NCI-H2171 (cell line): ENCODE results near the gene LIPC.

Experiments
- DNase-seq: peaks from one replicate; lab custom pipeline; 2025; lab: John Stamatoyannopoulos, UW

The LIPC gene

DNA sequence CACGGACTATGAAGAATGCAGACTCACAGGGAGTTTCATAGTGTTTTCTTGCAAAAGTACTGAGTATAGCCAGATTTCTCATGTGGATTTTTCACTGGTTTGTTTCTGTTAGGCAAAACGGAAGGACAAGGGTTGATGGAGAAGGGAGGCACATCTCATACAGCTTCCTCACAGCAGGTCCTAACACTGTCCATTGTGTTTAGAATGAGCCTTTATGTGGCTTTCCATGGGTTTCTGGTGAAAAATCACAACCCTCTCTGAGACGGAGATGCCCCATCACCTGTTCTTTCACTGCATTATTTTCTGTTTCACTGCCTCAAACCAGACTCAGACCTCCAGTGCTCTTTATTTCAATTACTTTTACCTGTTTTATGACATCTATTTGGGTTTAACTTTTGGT is 25.0 kb upstream of the LIPC start:
- no peak for DNase-seq

DNA sequence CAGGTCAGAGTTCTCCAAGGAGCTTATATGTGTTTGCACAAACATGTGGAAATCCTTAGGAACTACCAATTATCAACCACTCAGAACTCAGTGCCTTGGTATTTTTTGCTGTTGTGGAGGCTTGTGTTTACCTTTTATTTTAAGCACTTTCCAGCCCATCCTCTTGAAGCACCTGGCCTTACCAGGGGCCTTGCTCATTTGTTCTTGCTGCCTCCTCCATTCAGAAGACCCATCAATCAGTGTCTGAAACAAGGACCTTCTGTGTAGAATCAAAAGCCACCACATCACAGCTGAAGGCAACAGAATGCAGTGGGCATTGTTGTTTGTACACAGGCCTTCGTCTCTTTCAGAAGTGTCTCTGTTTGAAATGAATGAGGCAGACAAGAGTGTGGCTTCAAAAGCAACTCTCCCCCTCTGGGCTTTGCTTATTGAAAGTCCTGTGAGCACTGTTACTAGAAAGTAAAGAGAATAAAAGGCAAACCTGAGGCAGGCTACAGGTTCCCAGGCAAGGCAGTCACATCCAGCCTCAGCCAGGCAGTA is 24.5 kb upstream of the LIPC start:
- DNase-seq: no peak

DNA sequence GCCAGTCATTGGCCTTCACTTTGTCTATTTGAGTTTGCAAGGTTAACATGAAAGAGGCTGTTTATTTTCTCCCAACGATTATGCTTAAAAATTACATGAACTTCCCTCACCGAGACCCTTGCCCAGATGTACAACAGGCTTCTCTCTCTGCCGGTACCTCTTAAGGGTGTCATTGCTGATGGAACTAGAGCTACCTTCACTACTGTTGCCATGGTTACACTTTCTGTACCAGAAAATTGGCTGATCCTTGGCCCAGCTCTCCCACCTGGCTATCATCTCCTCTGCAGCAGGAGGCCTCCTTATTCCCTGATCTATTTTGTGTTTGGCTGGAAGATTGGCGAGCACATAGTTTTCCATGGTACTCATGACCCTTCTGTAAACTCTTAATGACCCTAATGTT is 24.0 kb upstream of the LIPC start:
- DNase-seq: no peak

DNA sequence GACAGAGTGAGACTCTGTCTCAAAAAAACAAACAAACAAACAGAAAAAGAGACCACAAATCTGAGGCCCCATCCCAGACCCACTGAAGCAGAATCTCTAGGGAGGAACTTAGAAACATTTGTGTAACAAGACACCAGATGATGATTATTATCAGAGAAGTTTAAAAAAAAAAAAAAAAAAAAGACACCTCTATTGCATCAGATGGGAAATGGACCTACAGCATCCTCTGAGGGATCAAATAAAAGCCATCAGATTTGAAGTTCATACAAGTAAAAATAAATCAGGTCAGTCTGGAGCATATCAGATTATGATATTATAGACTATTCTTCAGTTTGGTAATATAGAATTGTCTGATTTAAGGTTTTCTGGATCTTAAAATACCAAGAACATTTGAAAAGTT is 21.9 kb upstream of the LIPC start:
- peak; percentile 38 for DNase-seq

DNA sequence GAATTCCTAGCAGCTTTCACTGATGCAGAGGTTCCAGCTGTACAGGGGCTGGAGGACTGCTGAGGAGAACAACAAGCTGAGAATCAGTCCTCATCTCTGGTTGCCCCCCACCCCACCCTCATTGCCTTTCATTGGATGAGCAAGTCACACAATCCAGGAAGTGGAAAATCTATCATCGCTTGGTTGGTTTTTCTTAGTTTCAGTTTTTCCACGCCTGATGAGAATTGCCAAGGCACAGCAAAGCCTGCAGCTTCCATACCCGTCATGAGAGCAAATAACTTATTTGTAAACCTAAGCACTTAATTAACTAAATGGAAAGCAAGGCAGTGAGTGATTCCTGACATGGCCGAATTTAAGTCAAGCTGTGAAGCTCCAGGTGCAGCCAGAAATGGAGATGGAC is 21.4 kb upstream of the LIPC start:
- no peak for DNase-seq

DNA sequence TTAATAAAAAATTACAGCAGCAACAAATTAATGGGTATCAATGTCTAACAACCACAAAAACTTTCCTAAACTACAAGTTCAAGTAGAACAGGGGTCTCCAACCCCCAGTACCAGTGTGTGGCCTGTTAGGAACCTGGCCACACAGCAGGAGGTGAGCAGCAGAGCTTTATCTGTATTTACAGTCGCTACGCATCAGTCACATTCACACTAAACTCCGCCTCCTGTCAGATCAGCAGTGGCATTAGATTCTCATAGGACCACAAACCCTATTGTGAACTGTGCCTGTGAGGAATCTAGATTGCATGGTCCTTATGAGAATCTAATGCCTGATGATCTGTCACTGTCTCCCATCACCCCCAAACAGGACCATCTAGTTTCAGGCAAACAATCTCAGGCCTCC is 18.5 kb upstream of the LIPC start:
- no peak for DNase-seq

DNA sequence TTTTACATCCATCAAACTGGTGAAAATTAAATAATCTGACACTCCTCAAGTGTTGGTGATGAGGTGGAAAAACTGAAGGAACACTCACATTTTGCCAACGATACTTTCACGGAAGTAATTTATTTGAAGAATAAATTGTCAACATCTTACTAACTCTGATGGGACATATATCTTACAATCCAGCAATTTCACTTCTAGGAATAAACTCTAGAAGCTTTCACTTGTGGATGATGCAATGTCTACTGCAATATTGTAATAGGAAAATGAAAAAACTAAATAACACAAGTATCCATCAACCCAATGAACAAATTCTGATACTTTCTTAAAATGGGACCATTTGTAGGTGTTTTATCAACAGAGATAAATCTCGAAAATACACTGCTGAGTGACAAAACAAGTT is 16.2 kb upstream of the LIPC start:
- no peak for DNase-seq

DNA sequence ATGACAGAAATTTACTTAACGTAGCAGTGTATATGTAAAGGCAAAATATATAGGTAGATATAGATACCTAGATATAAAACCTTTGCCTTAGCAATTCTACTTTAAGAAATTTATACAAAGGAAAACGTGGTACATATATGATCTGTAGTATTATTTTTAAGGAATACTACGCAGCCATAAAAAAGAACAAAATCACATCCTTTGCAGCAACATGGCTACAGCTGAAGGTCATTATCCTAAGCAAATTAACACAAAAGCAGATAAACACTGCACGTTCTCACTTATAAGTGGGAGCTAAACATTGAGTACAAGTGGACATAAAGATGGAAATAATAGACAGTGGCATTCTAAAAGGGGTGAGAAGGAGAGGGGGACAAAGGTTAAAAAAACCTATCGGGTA is 14.8 kb upstream of the LIPC start:
- no peak for DNase-seq

DNA sequence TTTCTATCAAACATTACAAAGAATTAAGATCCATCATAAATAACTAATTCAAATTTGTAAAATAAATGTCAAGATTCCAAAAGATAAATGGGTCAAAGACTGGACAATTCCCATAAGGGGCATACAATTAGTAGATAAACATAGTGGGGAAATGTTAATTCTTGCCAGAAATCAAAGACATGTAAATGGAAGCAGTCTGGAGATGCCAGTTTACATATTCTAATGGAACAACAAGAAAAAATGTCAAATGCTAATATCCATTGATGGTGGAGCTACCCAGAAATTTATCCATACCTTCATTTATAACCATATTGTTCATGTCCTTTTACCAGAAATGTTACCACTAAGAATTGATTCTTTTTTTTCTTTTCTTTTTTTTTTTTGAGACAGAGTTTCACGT is 13.7 kb upstream of the LIPC start:
- no peak for DNase-seq

DNA sequence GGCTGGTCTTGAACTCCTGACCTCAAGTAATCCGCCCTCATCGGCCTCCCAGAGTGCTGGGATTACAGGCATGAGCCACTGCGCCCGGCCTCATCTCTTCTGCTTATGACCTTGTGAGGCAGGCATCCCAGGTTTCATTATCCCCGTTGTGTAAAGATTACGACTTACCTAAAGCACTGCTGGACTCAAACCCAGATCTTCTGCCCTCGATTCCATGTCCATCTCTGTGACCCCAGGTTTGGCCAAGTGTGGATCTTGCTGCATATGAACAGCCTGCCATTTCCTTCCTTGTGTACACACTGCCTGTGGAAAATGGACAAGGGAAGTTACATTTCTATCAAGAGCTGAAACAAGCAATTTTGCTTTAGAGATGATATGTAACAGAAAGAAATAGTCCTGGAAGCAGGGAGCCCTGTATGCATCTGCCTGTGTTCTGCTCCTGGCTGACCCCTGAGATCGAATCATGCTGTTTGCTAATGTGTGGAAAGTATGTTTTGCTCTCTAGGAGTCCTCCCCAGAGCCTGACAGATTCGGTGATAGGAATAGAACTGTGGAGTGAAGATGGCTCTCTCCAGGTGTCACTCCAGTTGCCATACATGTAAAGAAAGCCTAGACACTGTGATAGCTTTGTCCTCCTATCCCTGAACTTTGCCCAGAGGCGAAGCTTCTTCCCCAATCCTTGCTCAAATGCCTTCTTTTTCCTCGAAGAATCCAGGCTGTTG is 11.8 kb upstream of the LIPC start:
- no peak for DNase-seq

DNA sequence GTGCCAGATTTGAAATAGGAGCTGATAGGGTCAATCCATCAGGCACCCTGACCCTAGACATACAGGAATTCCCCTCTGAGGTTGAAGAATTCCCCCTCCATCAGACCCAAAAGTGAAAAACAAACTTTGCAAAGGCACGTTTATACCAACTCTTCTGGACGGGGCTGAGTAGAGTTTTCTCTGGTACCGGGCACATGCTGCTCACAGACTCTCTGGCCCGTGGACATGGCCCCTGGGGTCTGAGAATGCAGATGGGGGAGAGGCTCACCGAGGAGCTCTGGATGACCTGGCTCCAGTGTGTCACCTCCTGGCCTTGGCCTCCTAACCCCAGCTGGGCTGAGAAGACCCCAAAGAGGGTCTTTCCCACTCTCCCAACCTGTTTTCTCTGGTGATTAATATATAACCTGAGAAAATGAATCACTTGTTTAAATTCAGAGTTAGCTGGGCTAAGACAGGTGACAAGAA is 11.2 kb upstream of the LIPC start:
- no peak for DNase-seq

DNA sequence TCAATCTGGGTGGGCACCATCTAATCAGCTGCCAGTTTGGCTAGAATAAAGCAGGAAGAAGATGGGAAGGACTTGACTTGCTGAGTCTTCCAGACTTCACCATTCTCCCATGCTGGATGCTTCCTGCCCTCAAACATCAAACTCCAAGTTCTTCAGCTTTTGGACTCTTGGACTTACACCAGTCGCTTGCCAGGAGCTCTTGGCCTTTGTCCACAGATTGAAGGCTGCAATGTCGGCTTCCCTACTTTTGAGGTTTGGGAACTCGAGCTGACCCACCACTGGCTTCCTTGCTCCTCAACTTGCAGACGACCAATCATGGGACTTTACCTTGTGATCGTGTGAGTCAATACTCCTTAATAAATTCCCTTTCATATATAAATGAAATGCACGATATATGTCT is 8.6 kb upstream of the LIPC start:
- DNase-seq: no peak

DNA sequence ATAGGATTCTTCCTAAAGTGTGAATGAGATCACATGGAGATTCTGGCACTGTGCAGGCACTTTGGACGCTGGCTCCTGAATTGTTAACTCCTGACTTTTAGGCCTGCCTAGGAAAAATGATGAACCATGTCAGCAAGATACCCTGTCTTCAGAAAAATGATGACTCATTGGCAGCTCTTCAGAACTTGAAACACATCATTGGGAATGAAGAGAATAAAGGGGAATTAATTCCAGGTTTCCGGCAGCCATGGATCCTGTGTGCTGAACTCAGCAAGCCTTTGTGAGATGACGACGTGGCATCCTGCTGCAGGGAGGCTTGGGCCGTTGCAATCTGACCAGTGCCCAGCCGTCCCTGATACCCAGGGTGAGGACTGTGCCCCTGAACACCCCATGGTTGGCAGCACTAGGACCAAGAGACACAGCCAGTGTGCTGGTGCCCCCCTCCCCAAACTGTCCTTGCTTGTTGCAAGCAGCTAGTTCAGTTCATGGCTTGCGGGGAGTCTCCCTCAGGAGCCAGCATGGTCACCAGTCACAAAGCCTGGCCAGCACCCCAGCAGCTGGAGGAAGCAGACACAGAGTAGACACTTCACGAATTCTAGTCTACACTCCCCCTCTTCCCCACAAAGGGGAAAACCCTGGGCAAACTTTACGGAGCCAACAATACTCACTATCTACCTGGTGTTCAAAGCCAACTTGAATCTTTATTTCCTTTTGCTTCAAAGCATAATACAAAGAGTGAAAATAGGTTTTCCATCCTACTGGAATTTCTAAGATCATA is 7.8 kb upstream of the LIPC start:
- DNase-seq: no peak

DNA sequence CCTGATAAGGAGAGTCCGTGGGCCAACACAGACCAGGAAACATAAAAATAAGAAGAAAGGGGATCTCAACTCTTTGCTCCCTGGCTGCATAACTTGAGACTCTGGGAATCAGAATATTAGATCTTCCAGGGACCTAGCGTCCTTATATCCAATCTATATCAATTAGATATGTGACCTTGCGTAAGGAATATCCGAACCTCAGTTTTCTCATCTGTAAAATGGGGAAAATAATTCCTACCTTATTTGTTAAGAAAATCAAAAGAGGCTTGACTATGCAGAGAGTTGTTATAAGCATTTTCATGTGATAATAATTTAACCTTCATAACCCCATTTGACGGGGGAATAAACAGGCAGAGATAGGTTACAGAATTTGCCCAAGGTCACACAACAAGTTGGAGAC is 7.1 kb upstream of the LIPC start:
- no peak for DNase-seq

DNA sequence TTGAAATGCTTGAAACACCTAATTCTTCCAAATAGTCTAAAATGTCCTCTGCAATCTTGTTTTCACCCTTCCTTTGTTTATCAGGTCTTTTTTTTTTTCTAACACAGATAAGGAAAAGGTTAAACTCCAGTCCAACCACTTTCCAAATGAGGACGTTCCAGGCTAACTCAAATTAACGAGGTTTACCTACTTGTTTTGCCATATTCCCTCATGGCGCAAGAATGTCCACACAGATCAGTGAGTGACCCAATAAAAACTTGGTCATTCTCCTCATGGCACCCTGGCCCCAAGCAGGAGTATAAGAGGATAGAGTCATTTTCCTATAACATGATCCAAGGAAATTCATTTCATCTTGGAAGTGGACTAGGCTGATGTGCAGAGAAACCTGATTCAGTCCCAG is 6.6 kb upstream of the LIPC start:
- no peak for DNase-seq

DNA sequence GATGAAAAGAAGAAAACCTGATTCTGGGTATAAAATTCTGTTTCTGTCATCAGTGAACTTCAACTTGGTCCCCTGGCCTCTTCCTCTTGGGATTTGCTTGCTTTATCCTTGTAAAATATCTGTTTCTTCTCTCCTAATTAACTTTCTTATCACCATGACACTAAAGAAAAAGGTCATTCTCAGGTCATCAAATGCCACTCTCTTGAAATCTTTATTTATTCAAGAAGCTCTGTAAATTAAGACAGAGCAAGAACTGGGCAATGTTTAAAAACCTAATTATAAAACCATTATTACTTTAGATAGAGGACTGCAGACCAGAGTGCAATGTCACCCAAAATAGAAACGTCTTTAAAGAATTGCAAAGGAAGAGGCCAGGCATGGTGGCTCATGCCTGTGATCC is 6.0 kb upstream of the LIPC start:
- no peak for DNase-seq

DNA sequence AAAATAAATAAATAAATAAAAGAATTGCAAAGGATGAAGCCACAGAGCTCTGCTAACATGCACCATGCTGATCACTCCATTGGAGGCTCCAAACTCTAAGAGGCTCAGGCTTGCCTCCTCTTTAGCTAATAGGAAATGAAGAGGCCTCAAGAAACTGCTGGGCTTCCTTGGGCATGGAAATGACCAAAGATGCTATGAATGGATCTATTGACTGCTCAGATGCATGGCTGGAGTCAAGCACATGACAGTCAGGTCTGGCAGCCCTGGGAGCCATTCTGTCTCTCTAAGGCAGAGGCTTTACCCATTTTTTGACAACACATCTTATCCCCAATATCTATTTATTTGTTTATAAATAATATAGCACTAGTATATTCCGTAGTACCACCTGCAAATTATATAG is 5.3 kb upstream of the LIPC start:
- no peak for DNase-seq

DNA sequence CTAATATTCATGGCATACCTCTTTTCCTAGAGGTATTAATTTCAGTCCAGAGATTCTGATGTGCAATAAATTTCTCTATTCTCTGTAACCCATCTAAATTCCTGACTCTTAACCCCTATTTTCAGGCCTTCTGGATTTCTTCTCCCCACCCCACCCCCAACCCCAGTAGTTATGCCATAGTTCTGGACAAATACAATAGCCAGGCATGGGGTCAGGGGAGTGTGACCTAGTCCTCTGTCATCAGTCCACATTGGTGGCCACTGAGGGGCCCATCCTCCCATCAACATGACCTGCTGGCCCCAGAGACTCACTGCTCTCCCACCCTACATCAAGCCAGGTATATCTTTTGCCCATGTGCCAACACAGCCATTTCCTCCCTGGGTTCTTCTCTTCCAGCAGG is 3.8 kb upstream of the LIPC start:
- no peak for DNase-seq

DNA sequence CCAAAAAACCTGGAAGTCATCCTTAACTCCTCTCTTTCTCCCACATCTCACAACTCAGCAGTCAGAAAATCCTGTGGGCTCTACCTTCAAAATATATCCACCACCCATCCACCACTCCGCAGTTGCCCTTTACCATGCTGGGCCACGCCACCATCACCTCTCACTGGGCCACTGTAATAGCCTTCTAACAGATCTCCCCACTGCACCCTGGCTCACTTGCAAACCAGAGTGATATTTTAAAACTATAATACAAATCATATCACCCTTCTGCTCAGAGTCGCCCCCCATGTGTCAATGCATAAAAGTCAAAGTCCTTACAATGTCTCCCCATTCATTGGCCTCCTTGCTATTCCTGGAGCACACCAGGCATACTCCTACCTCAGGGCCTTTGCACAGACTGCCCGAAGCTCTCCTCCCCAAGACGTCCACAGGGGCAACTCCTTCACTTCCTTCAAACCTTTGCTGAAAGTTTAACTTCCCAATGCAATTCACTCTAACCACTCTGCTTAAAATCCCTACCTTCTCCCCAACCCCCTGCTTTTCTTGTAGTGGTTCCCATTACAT is 1.5 kb upstream of the LIPC start:
- no peak for DNase-seq

DNA sequence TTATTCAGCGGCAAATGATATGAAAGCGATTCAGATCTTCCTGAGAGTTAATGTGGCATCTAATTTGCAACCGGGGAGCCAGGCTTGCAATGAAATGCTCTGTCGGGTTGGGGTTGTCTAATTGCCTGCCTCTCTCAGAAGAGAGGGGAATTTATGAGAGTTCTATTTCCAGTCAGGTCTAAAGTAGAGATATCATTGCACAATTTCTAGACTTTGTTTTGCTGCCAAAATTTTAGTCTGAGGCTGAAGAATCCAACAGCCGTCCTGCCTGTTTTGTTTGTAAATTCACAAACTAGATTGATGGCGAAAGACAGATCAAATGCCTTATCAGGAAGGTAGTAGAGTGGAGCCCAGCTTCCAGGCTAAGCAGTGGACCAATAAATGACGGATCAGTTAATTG is 610 bp downstream of the LIPC start:
- DNase-seq: no peak

DNA sequence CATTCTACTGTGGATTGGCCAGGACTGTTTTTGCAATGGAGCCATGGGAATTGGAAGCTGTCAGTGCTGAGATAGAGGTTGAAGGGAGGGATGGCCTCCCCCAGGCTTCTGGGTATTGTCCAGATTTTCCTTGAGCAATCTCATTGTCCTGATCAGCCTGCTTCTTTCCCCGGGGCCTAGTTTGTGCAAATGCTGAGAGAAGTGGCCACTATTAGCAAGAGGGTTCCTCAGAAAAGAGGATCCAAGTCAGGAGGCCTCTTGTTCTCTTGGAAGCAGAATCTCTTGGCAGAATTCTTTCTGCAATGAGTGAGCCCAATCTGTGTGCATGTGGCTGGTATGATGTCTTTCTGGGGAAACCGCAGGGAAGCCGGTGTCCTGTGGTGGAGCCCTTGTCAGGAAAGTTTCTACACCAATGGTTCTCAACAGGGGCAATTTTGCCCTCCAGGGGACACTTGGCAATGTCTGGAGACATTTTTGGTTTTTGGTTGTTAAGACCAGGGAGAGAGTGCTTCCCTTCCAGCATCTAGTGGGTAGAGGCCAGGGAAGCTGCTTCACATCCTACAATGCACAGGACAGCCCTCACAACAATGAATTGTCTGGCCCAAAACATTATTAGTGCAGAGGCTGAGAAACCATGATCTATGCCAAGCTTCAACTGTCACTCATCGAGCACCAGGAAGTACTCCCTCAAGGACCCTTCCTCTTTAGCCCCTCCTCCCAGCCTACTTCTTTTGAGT is 2.0 kb downstream of the LIPC start:
- no peak for DNase-seq

DNA sequence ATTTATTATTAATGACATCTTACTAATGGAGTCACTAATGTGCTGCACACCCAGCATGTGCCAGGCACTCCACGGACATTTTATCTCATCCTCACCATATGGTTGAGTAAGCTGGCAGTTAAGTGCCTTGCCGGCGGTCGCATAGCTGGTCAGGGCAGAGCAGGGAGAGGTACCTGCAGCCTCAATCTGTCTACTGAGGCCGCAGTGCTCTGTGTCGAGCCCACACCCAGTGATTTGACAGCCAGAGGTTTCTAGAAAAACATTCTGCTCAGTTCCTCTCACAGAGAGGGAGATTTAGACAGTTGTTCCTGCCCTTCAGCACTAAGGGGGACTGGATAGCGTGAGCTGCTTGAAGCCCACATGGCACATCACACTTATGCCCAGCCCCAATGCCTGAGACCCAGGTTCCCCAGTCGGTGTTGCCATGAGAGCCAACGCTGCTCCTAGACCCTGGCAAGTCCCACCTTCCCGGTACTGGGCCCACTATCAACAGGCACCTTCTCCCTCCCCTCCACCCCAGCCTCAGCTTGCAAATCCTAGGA is 2.6 kb downstream of the LIPC start:
- no peak for DNase-seq
